Colonic mucosa (tissue), 4 donors: ENCODE data around the gene ZDHHC11. TPM values are rescaled to one million over a fixed set of nuclear protein-coding genes. Genes with fewer than 3 reads are reported as not detected.

Experiments used
- DNase-seq: peaks from one replicate; pipeline ENCODE4 v3.0.0-alpha.2; 2020
- H3K27ac ChIP-seq: fragments of 200-600 bp; one replicate; pipeline ENCODE4 v1.8.0; 2021
- H3K27me3 ChIP-seq: fragments of 200-600 bp; one replicate; pipeline ENCODE4 v1.8.0; 2021
- H3K36me3 ChIP-seq: fragments of 200-600 bp; one replicate; pipeline ENCODE4 v1.8.0; 2021
- H3K4me1 ChIP-seq: fragments of 200-600 bp; one replicate; pipeline ENCODE4 v1.8.0; 2021; ENCODE audit warnings: mild to moderate bottlenecking
- H3K4me3 ChIP-seq: fragments of 200-600 bp; one replicate; pipeline ENCODE4 v1.8.0; 2021
- H3K9ac ChIP-seq, 2 donors: one replicate each; pipeline ENCODE4 v1.7.0; 2013; ENCODE audit warnings: control low read depth in 2 of 2, low read depth in 2 of 2, low read length in 2 of 2
- H3K9me3 ChIP-seq: fragments of 200-600 bp; one replicate; pipeline ENCODE4 v1.8.0; 2021
- intact Hi-C: fragments of 100-400 bp; cut with DNase I; formaldehyde crosslinking; loops from one replicate; pipeline ENCODE4 v1.14.1; 2022
- total RNA-seq, 2 donors: library from RNA; stranded (reverse); fragmentation: NEBNext Ultra II Directional in 1 of 2; extraction: Animal tissue kit (Norgen Biotek cat#: 25700) in 1 of 2; gene quantifications; one replicate each; pipeline ENCODE4 v1.2.1, GENCODE V29; 2021
- TF ChIP-seq, protein P1 (sequence below): fragments of 200-600 bp; IDR thresholded peaks from one replicate; pipeline ENCODE4 v1.8.0; 2022; ENCODE audit warnings: antibody characterized with exemption, mild to moderate bottlenecking
- donor health status: healthy.
- donor health status: DM: no; HTN: no; CAD: no.
- donor health status: DM: no; HTN: no; CAD: no.

ZDHHC11 gene
- total RNA-seq, 2 donors from 2014 or later, result 2.9 to 7.8 TPM

GRCh38 chr5:876398-877365, 25.9 kb upstream of the ZDHHC11 start:
- no peaks in the 10 kb centered on the region for H3K4me1 ChIP-seq
- H3K36me3 ChIP-seq, result peaks cover 7% of the 10 kb centered on the region
- no peak overlapping the region for H3K4me3 ChIP-seq
- no peak overlapping the region for H3K27ac ChIP-seq
- H3K9me3 ChIP-seq, result no peaks in the 10 kb centered on the region
- H3K9ac ChIP-seq, result no peak overlapping the region
- TF ChIP-seq, protein P1, sequence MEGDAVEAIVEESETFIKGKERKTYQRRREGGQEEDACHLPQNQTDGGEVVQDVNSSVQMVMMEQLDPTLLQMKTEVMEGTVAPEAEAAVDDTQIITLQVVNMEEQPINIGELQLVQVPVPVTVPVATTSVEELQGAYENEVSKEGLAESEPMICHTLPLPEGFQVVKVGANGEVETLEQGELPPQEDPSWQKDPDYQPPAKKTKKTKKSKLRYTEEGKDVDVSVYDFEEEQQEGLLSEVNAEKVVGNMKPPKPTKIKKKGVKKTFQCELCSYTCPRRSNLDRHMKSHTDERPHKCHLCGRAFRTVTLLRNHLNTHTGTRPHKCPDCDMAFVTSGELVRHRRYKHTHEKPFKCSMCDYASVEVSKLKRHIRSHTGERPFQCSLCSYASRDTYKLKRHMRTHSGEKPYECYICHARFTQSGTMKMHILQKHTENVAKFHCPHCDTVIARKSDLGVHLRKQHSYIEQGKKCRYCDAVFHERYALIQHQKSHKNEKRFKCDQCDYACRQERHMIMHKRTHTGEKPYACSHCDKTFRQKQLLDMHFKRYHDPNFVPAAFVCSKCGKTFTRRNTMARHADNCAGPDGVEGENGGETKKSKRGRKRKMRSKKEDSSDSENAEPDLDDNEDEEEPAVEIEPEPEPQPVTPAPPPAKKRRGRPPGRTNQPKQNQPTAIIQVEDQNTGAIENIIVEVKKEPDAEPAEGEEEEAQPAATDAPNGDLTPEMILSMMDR, result no peak
- DNase-seq, result no peak
- intact Hi-C loops, result no loop called here
- H3K27me3 ChIP-seq, result no peaks in the 10 kb centered on the region

GRCh38 chr5:875931-876330, 25.1 kb upstream of the ZDHHC11 start:
- no peak overlapping the region for H3K27ac ChIP-seq
- H3K4me3 ChIP-seq, result no peak overlapping the region
- DNase-seq, result no peak
- intact Hi-C loops, result no loop called here
- peaks cover 7% of the 10 kb centered on the region for H3K36me3 ChIP-seq
- no peak overlapping the region for H3K9ac ChIP-seq
- H3K9me3 ChIP-seq, result no peaks in the 10 kb centered on the region
- H3K4me1 ChIP-seq, result no peaks in the 10 kb centered on the region
- TF ChIP-seq, protein P1, result no peak
- H3K27me3 ChIP-seq, result no peaks in the 10 kb centered on the region

DNA sequence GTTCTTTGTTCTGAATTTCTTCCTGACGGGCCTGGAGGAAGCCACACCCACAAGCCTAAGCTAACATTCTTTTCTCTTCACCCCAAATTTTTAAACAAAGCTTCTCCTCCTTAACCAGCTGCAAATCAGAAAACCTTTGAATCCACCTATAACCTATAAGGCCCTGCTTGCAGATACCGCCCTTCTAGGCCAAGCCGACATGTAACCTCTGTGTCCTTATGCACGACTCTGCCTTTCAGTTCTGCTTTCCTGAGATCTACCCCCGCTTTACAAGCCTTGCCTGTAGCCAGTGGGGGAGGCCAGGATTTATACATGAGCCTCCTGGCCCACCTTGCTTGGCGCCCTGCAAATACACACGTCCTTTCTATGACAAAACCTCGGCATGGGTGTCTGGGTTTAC, 22.5 kb upstream of the ZDHHC11 start:
- DNase-seq, result no peak
- no peak overlapping the region for H3K27ac ChIP-seq
- intact Hi-C loops, result no loop called here

GRCh38 chr5:872301-872700, 21.5 kb upstream of the ZDHHC11 start:
- H3K36me3 ChIP-seq, result peaks cover 18% of the 10 kb centered on the region
- TF ChIP-seq, protein P1, result no peak
- no peaks in the 10 kb centered on the region for H3K9me3 ChIP-seq
- no peak overlapping the region for H3K27ac ChIP-seq
- DNase-seq, result no peak
- intact Hi-C loops, result no loop called here
- H3K27me3 ChIP-seq, result no peaks in the 10 kb centered on the region
- H3K4me3 ChIP-seq, result no peak overlapping the region
- no peaks in the 10 kb centered on the region for H3K4me1 ChIP-seq
- H3K9ac ChIP-seq, result no peak overlapping the region

More for the DNA sequence above, 22.5 kb upstream of the ZDHHC11 start:
- H3K36me3 ChIP-seq, result peaks cover 16% of the 10 kb centered on the region
- TF ChIP-seq, protein P1, result no peak
- no peaks in the 10 kb centered on the region for H3K27me3 ChIP-seq
- no peak overlapping the region for H3K9ac ChIP-seq
- no peaks in the 10 kb centered on the region for H3K9me3 ChIP-seq
- no peak overlapping the region for H3K4me3 ChIP-seq
- no peaks in the 10 kb centered on the region for H3K4me1 ChIP-seq

DNA sequence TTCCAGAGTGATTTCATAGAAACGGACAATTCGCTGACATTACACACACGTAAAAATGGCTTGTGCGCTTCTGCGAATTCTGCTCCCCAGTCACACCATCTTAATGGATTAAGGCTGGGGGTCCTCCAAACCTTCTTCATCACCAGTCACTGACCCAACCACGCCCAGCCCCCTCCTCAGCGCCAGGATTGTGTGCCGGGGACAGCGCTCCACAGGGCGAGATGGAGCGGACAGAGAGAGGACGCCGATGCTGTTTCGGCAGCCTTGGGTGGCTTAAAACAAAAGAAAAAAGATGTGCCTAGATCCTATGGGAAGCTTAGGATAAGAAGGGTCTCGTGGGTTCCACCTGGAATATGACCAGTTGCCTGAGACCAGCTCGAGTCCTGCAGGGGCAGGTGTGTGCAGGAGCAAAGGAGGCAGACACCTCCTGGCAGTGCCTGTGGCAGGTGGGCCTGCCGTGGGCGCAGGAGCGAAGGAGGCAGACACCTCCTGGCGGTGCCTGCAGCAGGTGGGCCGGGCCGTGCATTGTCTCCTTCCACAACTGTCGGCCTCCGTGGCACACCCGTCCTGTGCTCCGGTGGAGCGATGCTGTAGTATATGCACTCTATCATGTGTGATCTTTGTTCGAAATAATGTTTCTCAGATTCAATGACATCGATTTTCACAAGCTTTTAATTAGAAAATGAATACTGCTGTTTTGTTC, 21.0 kb upstream of the ZDHHC11 start:
- TF ChIP-seq, protein P1, result no peak
- intact Hi-C loops, result no loop called here
- Histone ChIP-seq H3K27ac (no peak overlapping the region), H3K9ac (no peak overlapping the region), H3K27me3 (no peaks in the 10 kb centered on the region), H3K4me3 (no peak overlapping the region), H3K36me3 (peaks cover 18% of the 10 kb centered on the region), H3K4me1 (no peaks in the 10 kb centered on the region), H3K9me3 (no peaks in the 10 kb centered on the region)
- DNase-seq, result no peak
